OCI-LY3 (cell line): Measurements from ENCODE around the gene RHOBTB3.
A peak's percentile ranks its signal among the peaks of the same experiment; 100 is the strongest.

ENCODE experiments used
- H2AFZ ChIP-seq: fragments of 200-600, 300-600 bp; shearing (Covaris generic); 2 replicates; pipeline ENCODE4 v1.6.0; 2014; ENCODE audit warnings: antibody characterized with exemption, low read depth, low read length
- H3K27ac ChIP-seq: fragments of 200-600, 300-600 bp; sonication (generic); 2 replicates; pipeline ENCODE4 v1.5.1; 2014; ENCODE audit warnings: mild to moderate bottlenecking, low read length, moderate library complexity, mixed read lengths
- H3K27me3 ChIP-seq: fragments of 200-600, 300-600 bp; sonication (generic); 2 replicates; pipeline ENCODE4 v1.6.1; 2014; ENCODE audit warnings: low read depth, low read length, mixed read lengths
- H3K36me3 ChIP-seq: fragments of 200-600, 300-600 bp; sonication (generic); replicated peaks from 2 replicates; pipeline ENCODE3; 2014; ENCODE audit warnings: low read depth, low read length, mixed read lengths
- H3K4me1 ChIP-seq: fragments of 300-600, 200-600 bp; sonication (generic); 2 replicates; pipeline ENCODE4 v1.6.1; 2014; ENCODE audit warnings: low read length, mixed read lengths
- H3K4me2 ChIP-seq: fragments of 200-600, 300-600 bp; sonication (generic); 2 replicates; pipeline ENCODE4 v1.6.1; 2014; ENCODE audit warnings: low read length, mixed read lengths
- H3K4me3 ChIP-seq: fragments of 300-600, 200-600 bp; sonication (generic); 2 replicates; pipeline ENCODE4 v1.5.1; 2014; ENCODE audit warnings: antibody characterized with exemption, mild to moderate bottlenecking, low read length, moderate library complexity
- H3K79me2 ChIP-seq: fragments of 300-600, 200-600 bp; shearing (Covaris generic); 2 replicates; pipeline ENCODE4 v1.6.1; 2014; ENCODE audit warnings: mild to moderate bottlenecking, low read length, mixed read lengths
- H3K9ac ChIP-seq: fragments of 300-600, 200-600 bp; shearing (Covaris generic); 2 replicates; pipeline ENCODE4 v1.6.0; 2014; ENCODE audit warnings: mild to moderate bottlenecking, low read length, moderate library complexity
- H3K9me3 ChIP-seq: fragments of 200-600, 300-600 bp; shearing (Covaris generic); 2 replicates; pipeline ENCODE4 v1.6.1; 2014; ENCODE audit warnings: low read length, mixed read lengths; ENCODE audit not compliant: insufficient read depth
- H4K20me1 ChIP-seq: fragments of 200-600, 300-600 bp; sonication (generic); 2 replicates; pipeline ENCODE4 v1.6.1; 2016; ENCODE audit warnings: low read length, mixed read lengths; ENCODE audit not compliant: insufficient read depth
- CTCF ChIP-seq: fragments of 200-600, 300-600 bp; sonication (generic); IDR thresholded peaks from 2 replicates; pipeline ENCODE4 v1.5.1; 2014; ENCODE audit warnings: antibody characterized with exemption, low read length, low read depth
- EZH2phosphoT487 ChIP-seq: fragments of 200-600 bp; shearing (Covaris generic); IDR thresholded peaks from 2 replicates; pipeline ENCODE4 v1.6.1; 2018; ENCODE audit warnings: antibody characterized with exemption, mixed run types, low read depth

Gene RHOBTB3

GRCh38 chr5:95842854-95843544, 111.9 kb downstream of the RHOBTB3 start:
- Histone ChIP-seq H3K36me3 (no peaks in the 10 kb centered on the region), H3K27me3 (0 out of 2 replicates have a peak, but pooled peaks cover 7% of the 10 kb centered on the region), H2AFZ (peak overlapping the region; percentile 83), H3K4me1 (peaks cover 33% of the 10 kb centered on the region), H3K27ac (no peak overlapping the region), H3K9ac (peak overlapping the region; percentile 51; the same call in 1 of the 2 replicates), H3K79me2 (no peaks in the 10 kb centered on the region), H3K9me3 (no peaks in the 10 kb centered on the region), H3K4me2 (peak overlapping the region; percentile 88), H3K4me3 (peak overlapping the region; percentile 56), H4K20me1 (no peaks in the 10 kb centered on the region)
- peak; percentile 67 for TF ChIP-seq CTCF
- TF ChIP-seq EZH2phosphoT487, result no peak

- Histone ChIP-seq H3K79me2 (no peaks in the 10 kb centered on the region), H4K20me1 (no peaks in the 10 kb centered on the region), H3K36me3 (no peaks in the 10 kb centered on the region), H3K27ac (no peak overlapping the region), H3K27me3 (0 out of 2 replicates have a peak, but pooled peaks cover 7% of the 10 kb centered on the region), H3K4me3 (no peak overlapping the region), H3K4me1 (peaks cover 33% of the 10 kb centered on the region), H3K9ac (no peak overlapping the region), H3K9me3 (no peaks in the 10 kb centered on the region), H3K4me2 (no peak overlapping the region), H2AFZ (no peak overlapping the region)
- TF ChIP-seq CTCF (no peak), EZH2phosphoT487 (no peak)
These were observed 112.6 kb downstream of the RHOBTB3 start for GRCh38 chr5:95843733-95844223.

GRCh38 chr5:95845391-95845790, 114.3 kb downstream of the RHOBTB3 start:
- Histone ChIP-seq H3K27me3 (0 out of 2 replicates have a peak, but pooled peaks cover 7% of the 10 kb centered on the region), H3K9ac (no peak overlapping the region), H3K4me3 (no peak overlapping the region), H3K27ac (no peak overlapping the region), H4K20me1 (no peaks in the 10 kb centered on the region), H3K9me3 (no peaks in the 10 kb centered on the region), H3K4me2 (no peak overlapping the region), H3K36me3 (no peaks in the 10 kb centered on the region), H3K79me2 (no peaks in the 10 kb centered on the region), H3K4me1 (peaks cover 33% of the 10 kb centered on the region), H2AFZ (no peak overlapping the region)
- TF ChIP-seq EZH2phosphoT487 (no peak), CTCF (no peak)
